Cardiac septum (tissue), 1 donor: ENCODE results near the gene FLT1. TPM values are rescaled to one million over a fixed set of nuclear protein-coding genes. Genes with fewer than 3 reads are reported as not detected.
A peak's percentile ranks its signal among the peaks of the same experiment; 100 is the strongest.

Experiments
- DNase-seq: peaks from one replicate; pipeline ENCODE4 v3.0.0-alpha.2; 2020; ENCODE audit warnings: low spot score
- intact Hi-C: fragments of 100-400 bp; cut with DNase I; formaldehyde crosslinking; loops from one replicate; pipeline ENCODE4 v1.14.0; 2022
- total RNA-seq: library from RNA; stranded (reverse); fragmentation: NEBNext Ultra II Directional; extraction: Animal tissue kit (Norgen Biotek cat#: 25700); gene quantifications from one replicate; pipeline ENCODE4 v1.2.1, GENCODE V29; 2021
- donor health status: DM: no; HTN: no; CAD: no.

The FLT1 gene
- total RNA-seq, 1 donor from 2014 or later: 53.4 TPM

DNA sequence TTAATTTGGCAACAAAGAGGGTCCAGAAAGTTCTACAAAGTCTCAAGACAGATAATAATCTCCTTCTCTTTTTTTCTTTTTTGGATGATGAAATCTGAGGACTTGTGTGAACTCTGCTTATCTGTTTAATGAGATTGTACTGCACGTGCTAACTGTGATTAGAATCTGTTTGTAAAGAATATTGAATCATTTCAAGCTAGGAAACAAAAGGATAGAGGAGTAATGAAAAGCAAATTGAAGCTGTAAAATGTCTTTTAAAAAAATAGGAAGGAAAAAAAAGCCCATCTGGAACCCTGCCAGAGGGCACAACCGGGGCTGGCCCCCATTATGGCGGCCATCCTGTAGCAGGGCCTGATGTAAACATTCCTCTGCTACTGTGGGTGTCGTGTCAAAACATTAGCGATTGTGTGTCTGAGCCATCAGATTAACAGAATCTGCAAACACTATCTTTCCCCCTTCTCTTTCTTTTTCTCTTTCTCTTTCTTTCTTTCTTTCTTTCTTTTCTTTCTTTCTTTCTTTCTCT is 83.0 kb downstream of the FLT1 start:
- intact Hi-C loops: no loop called here
- no peak for DNase-seq

DNA sequence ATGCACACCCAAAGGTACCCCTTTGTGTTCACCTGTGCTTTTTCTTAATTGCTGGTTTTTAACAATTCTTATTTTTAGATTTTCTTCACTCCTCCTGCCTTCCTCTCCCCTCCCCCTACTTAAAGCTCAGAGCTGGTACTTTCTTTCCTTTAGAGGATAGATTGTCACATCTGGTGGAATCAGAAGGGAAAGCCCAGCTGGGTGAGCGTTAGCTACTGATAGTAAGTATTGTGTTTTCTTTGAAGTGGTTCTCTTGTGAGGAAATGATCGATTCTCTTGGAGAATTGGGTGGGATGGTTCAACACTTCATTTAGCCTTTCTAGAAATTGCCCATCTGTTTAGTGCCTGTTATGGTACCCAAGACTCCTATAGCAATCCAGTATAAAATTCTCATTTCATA is 84.8 kb downstream of the FLT1 start:
- intact Hi-C loops: no loop called here
- no peak for DNase-seq

DNA sequence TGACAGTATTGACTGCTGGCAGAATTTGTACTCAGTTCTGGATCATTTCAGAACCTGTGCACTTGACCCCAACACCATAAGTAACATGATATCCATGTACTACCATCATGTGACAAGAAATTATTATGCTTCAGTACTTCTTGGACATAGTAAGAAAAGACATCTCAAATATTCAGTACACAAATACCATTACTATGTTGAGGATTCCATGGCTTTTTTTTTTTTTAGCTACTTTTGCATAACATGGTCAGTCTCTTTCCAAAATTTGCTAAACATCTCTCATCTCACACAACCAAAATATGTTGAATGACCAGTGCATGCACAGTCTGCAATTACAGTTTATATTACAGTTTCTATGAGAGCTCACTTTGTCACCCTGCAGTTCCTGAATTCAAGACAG is 85.3 kb downstream of the FLT1 start:
- intact Hi-C loops: loop anchor here (5.0 kb wide), 1 partner anchor 72 kb away; no protein-coding TSS in a partner anchor
- no peak for DNase-seq

- intact Hi-C loops: loop anchor here (5.0 kb wide), 1 partner anchor 72 kb away; no protein-coding TSS in a partner anchor
- DNase-seq: no peak
Measured at GRCh38 chr13:28408863-28409262, 86.1 kb downstream of the FLT1 start.

- peak; percentile 78 for DNase-seq
- intact Hi-C loops: loop anchor here (5.0 kb wide), 1 partner anchor 71 kb away; no protein-coding TSS in a partner anchor
Measured at GRCh38 chr13:28408235-28408848, 86.6 kb downstream of the FLT1 start.

- intact Hi-C loops: loop anchor here (5.0 kb wide), 1 partner anchor 69 kb away; no protein-coding TSS in a partner anchor
- no peak for DNase-seq
Measured at GRCh38 chr13:28406733-28407266, 88.1 kb downstream of the FLT1 start.

- no peak for DNase-seq
- intact Hi-C loops: no loop called here
Measured at GRCh38 chr13:28402057-28402381, 92.9 kb downstream of the FLT1 start.

- no peak for DNase-seq
- intact Hi-C loops: no loop called here
Measured at GRCh38 chr13:28401303-28402056, 93.4 kb downstream of the FLT1 start.

DNA sequence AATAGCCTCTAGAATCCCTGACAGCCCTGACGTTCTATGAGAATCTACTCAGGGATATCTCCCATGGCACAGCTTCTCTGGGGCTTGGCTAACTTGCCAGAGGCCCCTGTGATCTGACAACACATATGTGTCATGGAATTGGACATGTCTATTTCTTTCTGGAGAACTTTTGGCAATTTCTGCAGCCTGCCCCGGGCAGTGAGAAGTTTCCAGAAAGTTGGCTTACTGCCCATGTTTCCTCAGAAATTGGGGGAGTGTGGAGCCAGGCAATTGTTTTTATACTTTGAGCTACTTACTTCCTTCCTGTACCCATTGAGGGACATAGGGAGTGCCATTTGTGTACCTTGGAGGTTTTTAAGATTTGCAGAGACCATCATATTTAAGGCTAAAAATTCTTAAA is 98.9 kb downstream of the FLT1 start:
- intact Hi-C loops: no loop called here
- no peak for DNase-seq

DNA sequence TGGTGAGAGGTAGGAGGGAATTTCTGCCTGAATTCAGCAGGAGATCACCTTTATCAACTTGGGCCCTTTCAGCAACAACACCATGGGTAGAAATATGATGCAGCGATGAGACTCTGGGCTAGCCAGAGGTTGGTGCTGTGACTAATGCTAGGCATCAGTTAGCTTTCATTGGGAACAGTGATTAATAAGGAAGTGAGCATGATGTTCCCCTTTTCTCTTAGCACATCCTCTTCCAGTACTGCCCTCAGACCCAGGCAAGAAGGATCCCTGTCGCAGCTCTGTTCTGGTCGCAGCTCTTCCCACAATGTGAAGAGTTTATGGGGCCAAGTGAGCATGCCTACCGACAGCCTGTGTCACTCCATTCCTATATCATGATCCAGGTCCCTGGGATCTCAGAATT is 100.5 kb downstream of the FLT1 start:
- intact Hi-C loops: no loop called here
- DNase-seq: no peak

DNA sequence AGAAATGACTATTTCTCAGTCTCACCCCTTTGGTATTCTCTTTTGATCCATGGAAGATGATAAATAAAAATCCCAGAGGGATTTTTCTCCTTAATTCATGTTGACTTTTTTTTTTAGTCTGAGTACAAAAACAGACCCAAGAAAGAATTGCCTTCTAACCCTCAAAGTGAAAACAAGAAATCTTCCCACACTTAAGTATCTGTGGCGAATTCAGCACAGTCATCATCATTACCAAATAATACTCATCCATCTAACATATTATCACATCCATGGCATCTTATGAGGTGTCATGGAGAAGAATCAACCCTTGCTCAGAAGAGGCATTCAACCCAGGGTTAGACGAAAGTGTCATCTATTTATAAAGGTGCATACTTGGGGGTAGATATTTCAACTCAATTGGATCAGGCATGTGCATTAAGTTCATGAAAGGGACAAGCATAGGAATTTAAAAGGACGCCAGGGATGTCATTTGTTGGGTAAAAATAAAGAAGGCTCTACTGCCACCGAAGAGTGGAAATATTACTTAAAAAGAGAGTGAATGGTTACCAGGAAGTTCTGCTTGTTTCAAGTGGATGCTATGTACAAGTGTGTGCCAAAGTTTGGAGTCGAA is 101.9 kb downstream of the FLT1 start:
- DNase-seq: no peak
- intact Hi-C loops: no loop called here

GRCh38 chr13:28392428-28392827 is 102.5 kb downstream of the FLT1 start:
- DNase-seq: no peak
- intact Hi-C loops: no loop called here

DNA sequence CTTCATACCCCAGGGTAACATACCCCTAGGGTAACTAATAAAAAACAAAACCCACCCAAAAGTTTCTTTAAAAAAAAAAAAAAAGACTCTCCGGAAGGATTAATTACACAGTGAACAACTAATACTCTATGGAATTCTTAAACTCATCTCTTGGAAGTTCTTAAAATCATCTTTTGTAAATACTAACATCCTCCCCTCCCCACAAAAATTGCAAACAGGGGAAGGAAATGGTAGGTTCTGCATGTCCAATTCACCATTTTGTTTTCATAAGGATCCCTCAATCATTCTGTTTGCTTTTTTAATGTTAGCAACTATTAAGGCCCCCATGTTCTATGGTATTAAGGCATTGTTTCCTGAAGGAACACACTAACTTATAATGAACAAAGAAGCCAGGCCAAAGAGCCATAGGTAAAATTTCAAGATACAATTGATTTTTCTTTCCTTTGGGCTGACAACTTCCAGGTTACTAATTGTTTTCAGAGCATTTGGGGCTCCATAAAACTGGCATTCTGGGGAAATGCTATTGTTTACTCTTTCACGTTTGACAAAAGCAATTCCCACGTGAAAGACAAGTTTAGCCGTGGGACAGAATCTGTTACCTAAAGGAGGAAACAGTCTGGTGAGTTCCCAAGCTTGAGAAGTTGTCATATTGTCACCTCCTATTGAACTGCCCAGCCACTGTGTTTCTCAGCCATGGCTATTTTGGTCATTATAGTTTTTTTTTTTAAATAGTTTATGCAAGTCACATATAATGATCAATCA is 107.0 kb downstream of the FLT1 start:
- intact Hi-C loops: no loop called here
- no peak for DNase-seq

GRCh38 chr13:28385362-28385761 is 109.6 kb downstream of the FLT1 start:
- intact Hi-C loops: no loop called here
- no peak for DNase-seq

- intact Hi-C loops: no loop called here
- no peak for DNase-seq
Measured at GRCh38 chr13:28384789-28385188, 110.1 kb downstream of the FLT1 start.

DNA sequence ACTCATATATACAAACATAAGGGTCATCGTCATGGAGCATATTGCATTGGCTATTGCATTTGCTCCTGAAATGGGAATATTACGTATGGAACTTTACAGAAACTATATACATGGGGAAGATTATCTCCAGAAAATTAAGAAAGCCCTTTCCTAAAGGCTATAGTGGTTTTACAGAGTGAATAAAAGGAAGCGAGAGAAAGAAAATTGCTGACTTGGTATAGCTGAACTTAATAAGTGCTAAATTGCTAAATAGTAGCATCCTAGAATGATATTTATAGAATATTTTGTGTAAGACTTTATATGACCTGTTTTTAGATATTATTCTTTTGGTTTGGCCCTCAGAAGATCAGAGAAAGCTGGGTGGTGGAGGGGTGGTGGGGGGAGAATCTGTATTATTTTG is 114.6 kb downstream of the FLT1 start:
- intact Hi-C loops: no loop called here
- DNase-seq: no peak

DNA sequence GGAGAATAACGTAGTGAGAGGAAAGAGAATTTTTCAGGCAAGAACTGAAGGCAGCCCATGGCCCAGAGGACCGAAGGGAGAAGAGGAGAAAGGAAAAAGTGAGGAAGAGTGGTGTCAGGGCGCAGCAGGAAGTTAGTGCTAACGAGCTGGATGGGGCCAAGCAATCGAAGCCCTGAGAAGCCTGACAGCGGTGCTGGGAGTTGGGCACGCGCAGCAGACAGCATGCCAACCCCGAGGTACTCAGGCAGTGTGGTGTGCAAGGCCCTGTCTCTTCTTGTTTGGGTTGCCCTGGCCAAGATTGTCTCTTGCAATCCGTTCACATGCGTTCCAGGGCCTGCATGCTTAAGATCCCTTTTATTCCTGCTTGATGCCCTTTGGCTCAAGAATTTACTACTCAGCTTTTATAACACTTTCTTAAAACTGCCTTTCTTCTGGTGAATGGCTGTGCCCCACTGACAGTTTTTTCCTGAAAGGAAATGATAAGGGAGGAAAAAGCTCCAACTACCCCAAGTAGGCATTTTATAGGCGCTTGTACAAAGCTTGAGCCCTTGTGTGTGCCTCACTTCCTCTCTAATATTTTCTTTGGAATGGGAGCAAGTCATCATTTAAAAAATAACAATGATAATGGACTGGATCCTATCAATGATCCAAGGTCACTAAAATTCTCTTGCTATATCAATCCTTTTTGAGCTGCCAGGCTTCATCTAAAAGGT is 115.4 kb downstream of the FLT1 start:
- no peak for DNase-seq
- intact Hi-C loops: no loop called here

DNA sequence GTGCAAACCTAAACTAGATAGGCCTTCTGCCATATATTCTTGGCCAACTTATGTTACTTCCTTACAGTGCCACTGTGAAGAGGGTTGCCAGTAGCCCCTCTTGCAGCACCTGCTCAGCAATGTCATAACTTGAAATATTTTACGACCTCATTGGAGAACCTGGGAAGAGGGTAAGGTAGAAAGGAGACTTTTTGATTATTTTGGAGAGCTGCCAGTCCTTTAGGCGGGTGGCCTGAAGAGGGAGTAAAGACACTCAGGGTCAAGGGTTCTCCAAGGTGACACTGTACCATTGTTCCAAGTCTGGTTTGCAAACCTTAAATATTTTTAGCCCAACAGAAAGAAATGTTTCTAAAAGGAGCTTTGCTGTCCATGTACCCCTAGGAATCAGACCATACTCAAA is 118.3 kb downstream of the FLT1 start:
- no peak for DNase-seq
- intact Hi-C loops: no loop called here

DNA sequence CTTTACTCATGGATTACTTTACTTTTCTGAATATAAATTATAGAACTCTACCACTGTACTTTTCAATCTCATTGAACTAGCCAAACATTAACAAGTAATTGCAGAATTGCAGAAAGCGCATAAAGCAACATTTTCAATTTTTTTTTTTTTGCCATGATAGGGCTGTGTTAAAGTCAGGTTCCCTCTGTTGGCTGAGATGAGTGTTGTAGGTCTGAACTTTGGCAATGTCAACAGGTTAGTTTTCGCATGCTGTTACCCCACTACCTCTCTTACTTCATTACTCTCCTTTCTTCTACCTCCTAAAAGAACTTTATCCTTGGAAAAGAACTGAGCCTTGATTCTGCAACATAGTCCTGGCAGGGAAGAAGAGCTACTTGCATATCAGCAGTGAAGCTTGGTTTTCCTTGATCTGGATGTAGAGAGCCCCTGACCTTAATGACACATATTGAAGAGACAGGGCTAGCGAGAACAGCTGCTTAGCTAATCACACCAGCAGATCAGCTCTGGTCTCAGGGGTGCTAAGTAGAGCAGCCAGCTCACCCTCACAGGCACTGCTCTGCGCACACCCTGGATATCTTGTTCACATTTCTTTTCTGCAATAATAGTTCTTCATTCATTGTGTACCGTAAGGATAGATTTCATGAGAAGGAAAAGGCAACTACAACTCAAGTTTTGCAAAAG is 119.5 kb downstream of the FLT1 start:
- DNase-seq: no peak
- intact Hi-C loops: no loop called here
